ENCODE measurements around the gene LHCGR.

Gene LHCGR

GRCh38 chr2:48755473-48755872 lies at the start of gene LHCGR:
TSS of gene LHCGR (minus strand) at chr2:48755724. CDS start at chr2:48755671, 53 bp downstream.
- no peak for DNase-seq

- DNase-seq = no peak
Observed at GRCh38 chr2:48799601-48800000, 44.1 kb upstream of the LHCGR start.

- no peak for DNase-seq
Observed at GRCh38 chr2:48795065-48795464, 39.5 kb upstream of the LHCGR start.

GRCh38 chr2:48793671-48794070 lies 38.1 kb upstream of the LHCGR start:
- DNase-seq = no peak

GRCh38 chr2:48792030-48792429 lies 36.5 kb upstream of the LHCGR start:
- DNase-seq = no peak

- no peak for DNase-seq
Observed at GRCh38 chr2:48790407-48791170, 35.1 kb upstream of the LHCGR start.

GRCh38 chr2:48787580-48787979 lies 32.1 kb upstream of the LHCGR start:
- no peak for DNase-seq

GRCh38 chr2:48781366-48781765 lies 25.8 kb upstream of the LHCGR start:
- no peak for DNase-seq

- no peak for DNase-seq
Observed at GRCh38 chr2:48779019-48779716, 23.6 kb upstream of the LHCGR start.

GRCh38 chr2:48774251-48774650 lies 18.7 kb upstream of the LHCGR start:
- no peak for DNase-seq

GRCh38 chr2:48771241-48772014 lies 15.9 kb upstream of the LHCGR start:
- DNase-seq = no peak

- DNase-seq = no peak
Observed at GRCh38 chr2:48770181-48770580, 14.7 kb upstream of the LHCGR start.

- no peak for DNase-seq
Observed at GRCh38 chr2:48768669-48769068, 13.1 kb upstream of the LHCGR start.

GRCh38 chr2:48767330-48767729 lies 11.8 kb upstream of the LHCGR start:
- DNase-seq = no peak

GRCh38 chr2:48760826-48761225 lies 5.3 kb upstream of the LHCGR start:
- DNase-seq = no peak

GRCh38 chr2:48759682-48760081 lies 4.2 kb upstream of the LHCGR start:
- DNase-seq = no peak

GRCh38 chr2:48756289-48756688 lies 765 bp upstream of the LHCGR start:
- DNase-seq = no peak

- DNase-seq = no peak
Observed at GRCh38 chr2:48754874-48755273, 650 bp downstream of the LHCGR start.

- DNase-seq = no peak
Observed at GRCh38 chr2:48753228-48753627, 2.3 kb downstream of the LHCGR start.

- DNase-seq = no peak
Observed at GRCh38 chr2:48750128-48750739, 5.3 kb downstream of the LHCGR start.

- DNase-seq = no peak
Observed at GRCh38 chr2:48749291-48750127, 6.0 kb downstream of the LHCGR start.

GRCh38 chr2:48747319-48747718 lies 8.2 kb downstream of the LHCGR start:
- DNase-seq = no peak
